M059J (cell line): ENCODE measurements around the gene CCDC39. TPM values are rescaled to one million over a fixed set of nuclear protein-coding genes. Genes with fewer than 3 reads are reported as not detected.

ENCODE experiments used
- total RNA-seq: library from RNA; depleted of rRNA; stranded (reverse); fragments of >200 nt; shearing (Covaris generic); gene quantifications from 2 replicates; pipeline ENCODE4 v1.2.3, GENCODE V29; 2014; rRNA removed

Gene CCDC39
- total RNA-seq, 1 experiment from 2014 or later: not detected

Other genes starting within 250 kb of the CCDC39 start
- gene TTC14, start 77.3 kb downstream of the CCDC39 start, total RNA-seq: 20.3 and 33.3 TPM in 2 replicates
- gene FXR1, start 233.2 kb upstream of the CCDC39 start, total RNA-seq: 107 and 153 TPM in 2 replicates